Liver (tissue), 3 donors: ENCODE data around the gene PYGB.

Experiments used
- EGR1 ChIP-seq, 2 donors: IDR thresholded peaks; 2 replicates each; pipeline ENCODE4 v1.6.1; 2016 to 2018; ENCODE audit warnings: antibody characterized with exemption in 2 of 2, low read depth in 2 of 2
- GABPA ChIP-seq, 2 donors: IDR thresholded peaks in 1 of 2; conservative IDR thresholded peaks in 1 of 2; 2 replicates each; pipeline ENCODE4 v1.6.1; 2016; ENCODE audit warnings: antibody characterized with exemption in 2 of 2, mild to moderate bottlenecking in 1 of 2, moderate library complexity in 1 of 2
- JUND ChIP-seq, 2 donors: IDR thresholded peaks; 2 replicates each; pipeline ENCODE4 v1.6.1; 2016; ENCODE audit warnings: antibody characterized with exemption in 2 of 2
- NR2F2 ChIP-seq: IDR thresholded peaks from 2 replicates; pipeline ENCODE4 v1.6.1; 2016; ENCODE audit warnings: antibody characterized with exemption
- RAD21 ChIP-seq, 2 donors: IDR thresholded peaks; 2 replicates each; pipeline ENCODE4 v1.6.1; 2016; ENCODE audit warnings: antibody characterized with exemption in 2 of 2, mild to moderate bottlenecking in 2 of 2
- REST ChIP-seq: IDR thresholded peaks from 2 replicates; pipeline ENCODE4 v1.6.1; 2016; ENCODE audit warnings: antibody characterized with exemption, mild to moderate bottlenecking
- RXRA ChIP-seq, 2 donors: IDR thresholded peaks; 2 replicates each; pipeline ENCODE4 v1.6.1; 2017 to 2018; ENCODE audit warnings: antibody characterized with exemption in 2 of 2, mild to moderate bottlenecking in 1 of 2
- TAF1 ChIP-seq: conservative IDR thresholded peaks from 2 replicates; pipeline ENCODE4 v1.6.1; 2016; ENCODE audit warnings: antibody characterized with exemption, mild to moderate bottlenecking
- YY1 ChIP-seq: IDR thresholded peaks from 2 replicates; pipeline ENCODE4 v1.6.1; 2016; ENCODE audit warnings: antibody characterized with exemption, mild to moderate bottlenecking
- TF ChIP-seq, protein P1 (sequence below): fragments of 150-350 bp; IDR thresholded peaks from 2 replicates; pipeline ENCODE4 v1.5.1; 2017; ENCODE audit warnings: improper control_type of control experiment, low read depth, low read length; ENCODE audit not compliant: missing input control
- TF ChIP-seq, protein P2 (sequence below): IDR thresholded peaks from 2 replicates; pipeline ENCODE4 v1.6.1; 2016; ENCODE audit warnings: antibody characterized with exemption
- donor health status: healthy.
- donor health status: healthy.

- TF ChIP-seq, protein P1, sequence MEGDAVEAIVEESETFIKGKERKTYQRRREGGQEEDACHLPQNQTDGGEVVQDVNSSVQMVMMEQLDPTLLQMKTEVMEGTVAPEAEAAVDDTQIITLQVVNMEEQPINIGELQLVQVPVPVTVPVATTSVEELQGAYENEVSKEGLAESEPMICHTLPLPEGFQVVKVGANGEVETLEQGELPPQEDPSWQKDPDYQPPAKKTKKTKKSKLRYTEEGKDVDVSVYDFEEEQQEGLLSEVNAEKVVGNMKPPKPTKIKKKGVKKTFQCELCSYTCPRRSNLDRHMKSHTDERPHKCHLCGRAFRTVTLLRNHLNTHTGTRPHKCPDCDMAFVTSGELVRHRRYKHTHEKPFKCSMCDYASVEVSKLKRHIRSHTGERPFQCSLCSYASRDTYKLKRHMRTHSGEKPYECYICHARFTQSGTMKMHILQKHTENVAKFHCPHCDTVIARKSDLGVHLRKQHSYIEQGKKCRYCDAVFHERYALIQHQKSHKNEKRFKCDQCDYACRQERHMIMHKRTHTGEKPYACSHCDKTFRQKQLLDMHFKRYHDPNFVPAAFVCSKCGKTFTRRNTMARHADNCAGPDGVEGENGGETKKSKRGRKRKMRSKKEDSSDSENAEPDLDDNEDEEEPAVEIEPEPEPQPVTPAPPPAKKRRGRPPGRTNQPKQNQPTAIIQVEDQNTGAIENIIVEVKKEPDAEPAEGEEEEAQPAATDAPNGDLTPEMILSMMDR = no peak
- no peak for TF ChIP-seq EGR1 (IDR thresholded peaks at IDR 0.05; ENCODE audit: low read depth in 2 of 2)
- no peak for TF ChIP-seq JUND (IDR thresholded peaks at IDR 0.05)
- TF ChIP-seq GABPA (IDR thresholded peaks at IDR 0.05 in 1 of 2, conservative IDR thresholded peaks at IDR 0.05 in 1 of 2) = no peak
- no peak for TF ChIP-seq YY1
- TF ChIP-seq, protein P2, sequence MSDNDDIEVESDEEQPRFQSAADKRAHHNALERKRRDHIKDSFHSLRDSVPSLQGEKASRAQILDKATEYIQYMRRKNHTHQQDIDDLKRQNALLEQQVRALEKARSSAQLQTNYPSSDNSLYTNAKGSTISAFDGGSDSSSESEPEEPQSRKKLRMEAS = no peak
- TF ChIP-seq RAD21 (IDR thresholded peaks at IDR 0.05) = no peak
- no peak for TF ChIP-seq REST
- no peak for TF ChIP-seq NR2F2
- TF ChIP-seq TAF1 = no peak
- no peak for TF ChIP-seq RXRA (IDR thresholded peaks at IDR 0.05)
Observed at GRCh38 chr20:25308083-25308491, 60.2 kb downstream of the PYGB start.
